Rectal smooth muscle tissue (tissue), 1 donor: ENCODE measurements around the gene PNMA8B.

Source experiments
- H3K27ac ChIP-seq: one replicate; pipeline ENCODE4 v1.7.0; 2013; ENCODE audit warnings: low read depth, low read length, inconsistent platforms
- H3K27me3 ChIP-seq: one replicate; pipeline ENCODE4 v1.7.0; 2013; ENCODE audit warnings: low read length; ENCODE audit not compliant: control insufficient read depth, insufficient read depth
- H3K36me3 ChIP-seq: one replicate; pipeline ENCODE4 v1.7.0; 2013; ENCODE audit warnings: low read length; ENCODE audit not compliant: control insufficient read depth, insufficient read depth
- H3K4me1 ChIP-seq: one replicate; pipeline ENCODE4 v1.7.0; 2013; ENCODE audit warnings: low read length; ENCODE audit not compliant: control insufficient read depth, insufficient read depth
- H3K4me3 ChIP-seq: one replicate; pipeline ENCODE4 v1.7.0; 2013; ENCODE audit warnings: low read length
- H3K9ac ChIP-seq: one replicate; pipeline ENCODE4 v1.7.0; 2013; ENCODE audit warnings: low read length

Gene PNMA8B

GRCh38 chr19:46475986-46476385, 19.7 kb downstream of the PNMA8B start:
- Histone ChIP-seq H3K4me1 (peaks cover 8% of the 10 kb centered on the region), H3K4me3 (no peak overlapping the region), H3K9ac (no peak overlapping the region), H3K36me3 (no peaks in the 10 kb centered on the region), H3K27ac (no peak overlapping the region), H3K27me3 (no peaks in the 10 kb centered on the region)

- Histone ChIP-seq H3K9ac (no peak overlapping the region), H3K4me1 (peaks cover 5% of the 10 kb centered on the region), H3K36me3 (no peaks in the 10 kb centered on the region), H3K27me3 (no peaks in the 10 kb centered on the region), H3K27ac (no peak overlapping the region), H3K4me3 (no peak overlapping the region)
These were observed 21.5 kb downstream of the PNMA8B start for GRCh38 chr19:46474211-46474610.

DNA sequence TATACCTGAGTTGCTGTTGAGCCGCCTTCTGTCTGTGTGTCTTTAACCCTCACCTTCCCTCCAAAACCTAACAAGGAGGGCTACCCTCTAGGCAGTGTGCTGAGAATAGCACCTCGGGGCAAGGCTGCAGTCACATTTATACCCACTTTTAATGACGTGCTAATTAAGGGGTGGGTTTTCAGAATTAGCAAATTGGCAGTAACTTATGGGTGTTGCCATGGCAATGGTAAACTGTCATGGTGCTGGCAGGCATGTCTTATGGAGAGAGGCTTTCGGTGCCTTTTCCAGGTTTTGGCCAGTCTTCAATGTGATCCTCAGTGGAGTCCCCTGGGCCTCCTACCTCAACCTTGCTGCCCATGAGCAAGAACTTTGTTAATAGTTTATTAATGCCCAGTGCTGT, 23.1 kb downstream of the PNMA8B start:
- H3K27ac ChIP-seq, result no peak overlapping the region
- H3K4me3 ChIP-seq, result no peak overlapping the region
- H3K27me3 ChIP-seq, result no peaks in the 10 kb centered on the region
- peaks cover 5% of the 10 kb centered on the region for H3K4me1 ChIP-seq
- H3K36me3 ChIP-seq, result no peaks in the 10 kb centered on the region
- no peak overlapping the region for H3K9ac ChIP-seq

DNA sequence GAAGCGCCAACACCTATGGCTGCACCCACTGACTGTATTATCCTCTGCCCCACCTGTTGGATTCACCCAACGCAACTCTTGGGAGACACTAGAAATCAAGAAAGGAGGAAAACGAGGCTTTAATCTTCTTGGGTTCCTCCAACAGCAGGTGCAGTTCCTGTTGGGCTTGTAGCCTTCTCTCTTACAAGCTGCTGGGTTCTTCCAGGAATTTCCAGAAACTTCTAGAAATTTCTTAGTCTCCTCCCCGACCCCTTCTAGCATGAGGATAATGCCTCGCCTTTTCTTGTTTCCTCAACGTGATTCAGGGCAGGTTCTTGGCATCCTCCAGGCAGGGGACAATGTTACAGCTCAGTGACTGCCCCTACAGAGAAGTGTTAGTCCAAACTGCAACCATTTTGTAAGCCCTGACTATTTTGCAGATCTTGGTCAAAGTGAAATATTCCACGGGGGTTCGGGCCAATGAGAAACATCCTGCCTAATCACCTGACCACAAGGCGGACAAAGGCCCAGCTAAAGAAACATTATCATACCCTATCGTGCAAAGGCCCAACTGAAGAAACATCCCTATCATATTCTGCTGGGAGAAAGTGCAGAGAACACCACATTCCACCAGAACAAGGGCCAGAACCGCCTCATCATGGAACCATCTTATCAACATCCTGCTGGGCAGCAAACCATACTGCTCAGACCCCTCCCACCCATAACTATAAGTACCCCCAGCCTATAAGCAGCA, 23.7 kb downstream of the PNMA8B start:
- Histone ChIP-seq H3K4me1 (peaks cover 5% of the 10 kb centered on the region), H3K27ac (peak overlapping the region; percentile 72), H3K36me3 (no peaks in the 10 kb centered on the region), H3K27me3 (no peaks in the 10 kb centered on the region), H3K4me3 (peak overlapping the region; percentile 66), H3K9ac (no peak overlapping the region)

GRCh38 chr19:46471116-46471733, 24.4 kb downstream of the PNMA8B start, which contains the start of gene PNMA8A:
Gene PNMA8A, minus strand, starts transcription at chr19:46471563. Its CDS starts 528 bp downstream, at chr19:46471035.
- peaks cover 5% of the 10 kb centered on the region for H3K4me1 ChIP-seq
- H3K36me3 ChIP-seq, result no peaks in the 10 kb centered on the region
- peak within 1 kb of the TSS; percentile 66 for H3K4me3 ChIP-seq
- H3K9ac ChIP-seq, result no peak within 1 kb of the TSS
- H3K27ac ChIP-seq, result peak within 1 kb of the TSS; percentile 72
- H3K27me3 ChIP-seq, result no peaks in the 10 kb centered on the region

- H3K27ac ChIP-seq, result no peak overlapping the region
- H3K9ac ChIP-seq, result no peak overlapping the region
- no peaks in the 10 kb centered on the region for H3K27me3 ChIP-seq
- H3K4me1 ChIP-seq, result peaks cover 5% of the 10 kb centered on the region
- H3K4me3 ChIP-seq, result no peak overlapping the region
- H3K36me3 ChIP-seq, result no peaks in the 10 kb centered on the region
These were observed 25.3 kb downstream of the PNMA8B start for GRCh38 chr19:46470376-46470775.

- H3K27ac ChIP-seq, result no peak overlapping the region
- H3K4me1 ChIP-seq, result peaks cover 5% of the 10 kb centered on the region
- H3K9ac ChIP-seq, result no peak overlapping the region
- no peak overlapping the region for H3K4me3 ChIP-seq
- H3K36me3 ChIP-seq, result no peaks in the 10 kb centered on the region
- no peaks in the 10 kb centered on the region for H3K27me3 ChIP-seq
These were observed 26.0 kb downstream of the PNMA8B start for GRCh38 chr19:46469541-46470185.

- H3K27me3 ChIP-seq, result no peaks in the 10 kb centered on the region
- H3K36me3 ChIP-seq, result no peaks in the 10 kb centered on the region
- no peak overlapping the region for H3K4me3 ChIP-seq
- peaks cover 1% of the 10 kb centered on the region for H3K4me1 ChIP-seq
- no peak overlapping the region for H3K9ac ChIP-seq
- H3K27ac ChIP-seq, result no peak overlapping the region
These were observed 29.0 kb downstream of the PNMA8B start for GRCh38 chr19:46466536-46467196.

- Histone ChIP-seq H3K4me3 (no peak overlapping the region), H3K36me3 (no peaks in the 10 kb centered on the region), H3K4me1 (no peaks in the 10 kb centered on the region), H3K9ac (no peak overlapping the region), H3K27ac (no peak overlapping the region), H3K27me3 (no peaks in the 10 kb centered on the region)
These were observed 32.2 kb downstream of the PNMA8B start for GRCh38 chr19:46463516-46463915.

GRCh38 chr19:46461537-46461936, 34.1 kb downstream of the PNMA8B start:
- Histone ChIP-seq H3K27me3 (no peaks in the 10 kb centered on the region), H3K4me1 (no peaks in the 10 kb centered on the region), H3K27ac (no peak overlapping the region), H3K36me3 (no peaks in the 10 kb centered on the region), H3K4me3 (no peak overlapping the region), H3K9ac (no peak overlapping the region)

DNA sequence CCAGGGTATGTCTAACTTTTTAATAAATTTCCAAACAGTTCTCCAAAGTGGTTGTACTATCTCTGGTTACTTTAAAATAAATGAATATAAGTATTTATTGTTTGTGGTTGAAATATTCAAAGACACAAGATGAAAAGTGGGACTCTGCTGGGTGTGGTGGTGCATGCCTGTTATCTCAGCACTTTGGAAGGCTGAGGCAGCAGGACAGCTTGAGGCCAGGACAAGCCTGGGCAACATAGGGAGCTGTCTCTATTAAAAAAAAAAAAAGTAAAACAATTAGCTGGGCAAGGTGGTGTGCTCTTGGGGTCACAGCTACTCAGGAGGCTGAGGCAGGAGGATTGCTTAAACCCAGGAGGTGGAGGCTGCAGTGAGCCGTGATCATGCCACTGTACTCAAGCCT, 34.7 kb downstream of the PNMA8B start:
- H3K9ac ChIP-seq, result no peak overlapping the region
- no peaks in the 10 kb centered on the region for H3K36me3 ChIP-seq
- H3K27ac ChIP-seq, result no peak overlapping the region
- no peak overlapping the region for H3K4me3 ChIP-seq
- no peaks in the 10 kb centered on the region for H3K4me1 ChIP-seq
- H3K27me3 ChIP-seq, result no peaks in the 10 kb centered on the region

GRCh38 chr19:46460055-46460454, 35.6 kb downstream of the PNMA8B start:
- H3K4me3 ChIP-seq, result no peak overlapping the region

More at GRCh38 chr19:46460055-46460454, 35.6 kb downstream of the PNMA8B start:
- Histone ChIP-seq H3K36me3 (no peaks in the 10 kb centered on the region), H3K27me3 (no peaks in the 10 kb centered on the region), H3K27ac (no peak overlapping the region), H3K9ac (no peak overlapping the region), H3K4me1 (no peaks in the 10 kb centered on the region)
